GM23248 (cell line): ENCODE measurements around the gene IFNA1.

Experiments
- EZH2 ChIP-seq: fragments of 200-600 bp; sonication (generic); IDR thresholded peaks from 2 replicates; pipeline ENCODE4 v1.6.1; 2018; ENCODE audit warnings: antibody characterized with exemption, mild to moderate bottlenecking; ENCODE audit not compliant: insufficient read depth, poor library complexity, severe bottlenecking
- EZH2phosphoT487 ChIP-seq: fragments of 200-600 bp; sonication (generic); IDR thresholded peaks from 2 replicates; pipeline ENCODE4 v1.6.1; 2018; ENCODE audit warnings: antibody characterized with exemption, moderate library complexity, mild to moderate bottlenecking, low read depth; ENCODE audit not compliant: insufficient read depth

- TF ChIP-seq EZH2, result no peak
- no peak for TF ChIP-seq EZH2phosphoT487
Observed at GRCh38 chr9:21408817-21409216, 31.4 kb upstream of the IFNA1 start, which contains the start of gene IFNA8.
